Cardiac fibroblast (primary cell): ENCODE measurements around the gene GAD1.
A peak's percentile ranks its signal among the peaks of the same experiment; 100 is the strongest.

Experiments
- DNase-seq, 2 donors: peaks; one replicate each; pipeline versions ENCODE4 v3.0.0 to v3.0.0-alpha.2; 2010; ENCODE audit warnings: low read depth in 2 of 2
- H3K4me3 ChIP-seq, 2 donors: replicated peaks in 1 of 2; 1 replicate in 1 of 2; 2 replicates in 1 of 2; pipeline ENCODE4 v1.5.1; 2011; ENCODE audit warnings: low read depth in 2 of 2, low read length in 2 of 2, mild to moderate bottlenecking in 2 of 2, moderate library complexity in 1 of 2
- TF ChIP-seq, protein P1 (sequence below): IDR thresholded peaks from one replicate; pipeline ENCODE4 v1.5.1; 2011; ENCODE audit warnings: low read depth, mild to moderate bottlenecking, low read length, inconsistent platforms

The GAD1 gene

DNA sequence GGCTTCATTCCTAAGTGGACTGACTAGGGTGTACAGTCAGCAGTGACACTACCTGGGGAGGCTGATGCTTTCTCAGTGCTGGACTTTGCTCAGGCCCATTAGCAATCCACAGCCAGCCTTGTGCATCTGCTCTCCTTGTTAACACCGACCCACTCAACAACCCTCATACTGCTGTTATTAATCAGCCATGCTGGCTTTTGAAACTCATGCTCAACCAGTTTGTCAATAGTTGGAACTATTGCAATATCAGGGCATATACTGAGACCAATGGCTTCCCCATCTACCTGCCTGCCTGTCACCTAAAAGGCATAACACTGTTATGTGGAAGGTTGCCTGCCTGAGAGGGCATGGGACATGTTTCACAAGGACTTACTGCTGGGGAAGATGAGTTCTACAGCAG, 39.4 kb downstream of the GAD1 start:
- TF ChIP-seq, protein P1, sequence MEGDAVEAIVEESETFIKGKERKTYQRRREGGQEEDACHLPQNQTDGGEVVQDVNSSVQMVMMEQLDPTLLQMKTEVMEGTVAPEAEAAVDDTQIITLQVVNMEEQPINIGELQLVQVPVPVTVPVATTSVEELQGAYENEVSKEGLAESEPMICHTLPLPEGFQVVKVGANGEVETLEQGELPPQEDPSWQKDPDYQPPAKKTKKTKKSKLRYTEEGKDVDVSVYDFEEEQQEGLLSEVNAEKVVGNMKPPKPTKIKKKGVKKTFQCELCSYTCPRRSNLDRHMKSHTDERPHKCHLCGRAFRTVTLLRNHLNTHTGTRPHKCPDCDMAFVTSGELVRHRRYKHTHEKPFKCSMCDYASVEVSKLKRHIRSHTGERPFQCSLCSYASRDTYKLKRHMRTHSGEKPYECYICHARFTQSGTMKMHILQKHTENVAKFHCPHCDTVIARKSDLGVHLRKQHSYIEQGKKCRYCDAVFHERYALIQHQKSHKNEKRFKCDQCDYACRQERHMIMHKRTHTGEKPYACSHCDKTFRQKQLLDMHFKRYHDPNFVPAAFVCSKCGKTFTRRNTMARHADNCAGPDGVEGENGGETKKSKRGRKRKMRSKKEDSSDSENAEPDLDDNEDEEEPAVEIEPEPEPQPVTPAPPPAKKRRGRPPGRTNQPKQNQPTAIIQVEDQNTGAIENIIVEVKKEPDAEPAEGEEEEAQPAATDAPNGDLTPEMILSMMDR = no peak
- H3K4me3 ChIP-seq = no peak overlapping the region
- DNase-seq = no peak

- DNase-seq = no peak
- TF ChIP-seq, protein P1 = no peak
- no peak overlapping the region for H3K4me3 ChIP-seq
These were observed 45.7 kb downstream of the GAD1 start for GRCh38 chr2:170862286-170862902.

GRCh38 chr2:170863087-170863486, 46.4 kb downstream of the GAD1 start:
- no peak overlapping the region for H3K4me3 ChIP-seq
- TF ChIP-seq, protein P1 = no peak
- DNase-seq = no peak

GRCh38 chr2:170869036-170869435, 52.3 kb downstream of the GAD1 start:
- TF ChIP-seq, protein P1 = no peak
- no peak for DNase-seq
- no peak overlapping the region for H3K4me3 ChIP-seq

- no peak overlapping the region for H3K4me3 ChIP-seq
- DNase-seq = no peak
- TF ChIP-seq, protein P1 = no peak
These were observed 52.8 kb downstream of the GAD1 start for GRCh38 chr2:170869461-170869860.

GRCh38 chr2:170873035-170873692, 56.5 kb downstream of the GAD1 start:
- no peak overlapping the region for H3K4me3 ChIP-seq
- TF ChIP-seq, protein P1 = peak; percentile 95

More at GRCh38 chr2:170873035-170873692, 56.5 kb downstream of the GAD1 start:
- DNase-seq = peak; percentile 73 to 75
